Measurements from ENCODE around the gene MEDAG.
A peak's percentile ranks its signal among the peaks of the same experiment; 100 is the strongest.

The MEDAG gene

DNA sequence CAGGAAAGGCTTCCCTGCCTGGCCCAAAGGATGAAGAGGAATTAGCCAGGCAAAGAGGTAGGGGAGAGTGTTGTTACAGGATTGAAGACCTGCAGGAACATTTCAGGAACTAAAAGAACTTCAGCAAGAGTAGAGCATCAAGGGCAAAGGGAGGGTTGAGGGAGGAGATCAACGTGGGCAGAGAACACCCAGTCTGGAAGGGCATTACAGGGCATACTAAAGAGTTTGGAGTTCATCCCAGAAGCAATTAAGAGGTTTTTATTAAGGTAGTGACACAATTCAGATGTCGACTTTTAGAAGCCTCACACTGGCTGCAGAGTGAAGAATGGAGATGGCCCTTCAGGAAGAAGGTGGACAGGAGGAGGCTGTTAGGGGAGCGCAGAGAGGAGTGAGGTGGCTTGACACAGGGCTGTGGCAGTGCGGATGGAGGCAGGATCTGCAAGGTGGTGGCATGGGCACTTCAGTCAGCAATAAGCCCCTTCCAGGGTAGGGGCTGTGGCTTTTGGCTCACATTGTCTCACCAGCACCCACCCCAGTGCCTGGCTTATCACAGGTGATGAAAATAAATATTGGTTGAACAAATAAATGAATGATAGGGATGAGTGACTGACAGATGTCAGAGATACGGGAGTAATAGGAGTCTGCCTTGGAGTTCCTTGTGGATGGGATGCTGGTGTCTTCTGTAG lies 51.3 kb downstream of the MEDAG start:
- no peak for DNase-seq (ENCODE audit: low read depth)

DNA sequence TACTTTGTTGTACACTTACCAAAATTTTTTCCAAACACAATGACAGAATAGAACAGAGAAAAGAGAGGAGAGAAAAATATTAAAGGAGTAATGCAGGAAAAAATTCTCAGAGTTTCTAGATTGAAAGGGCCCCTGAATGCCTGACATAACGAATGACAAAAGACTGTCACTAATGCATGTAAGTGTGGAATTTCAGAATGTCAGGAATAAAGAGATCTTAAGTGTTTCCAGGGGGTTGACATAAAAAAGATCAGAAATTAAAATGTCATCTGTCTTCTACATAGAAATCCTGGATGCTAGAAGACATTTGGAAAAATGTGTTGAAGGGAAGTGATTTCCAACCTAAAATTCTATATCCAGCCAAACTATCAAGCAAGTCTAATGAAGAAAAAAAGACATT lies 53.6 kb downstream of the MEDAG start:
- DNase-seq (ENCODE audit: low read depth), result no peak

DNA sequence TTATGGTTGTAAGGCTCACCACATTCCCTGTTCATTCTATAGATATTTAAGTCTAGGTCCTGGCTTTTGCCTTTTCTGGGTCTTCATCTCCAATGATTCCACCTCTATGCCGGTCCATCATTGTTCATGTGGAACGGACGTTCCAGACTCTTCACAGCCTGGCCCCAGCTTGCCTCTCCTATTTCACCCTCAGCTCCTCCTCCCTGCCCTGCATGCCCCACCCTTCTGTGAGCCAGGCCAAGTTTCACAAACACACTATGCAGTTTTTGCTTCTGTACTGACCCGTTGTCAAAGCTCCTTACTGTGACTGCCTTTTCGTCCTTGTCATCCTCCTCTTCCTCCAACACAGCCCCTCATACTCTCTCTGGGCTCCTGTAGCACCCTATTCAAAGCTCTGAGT lies 57.7 kb downstream of the MEDAG start:
- no peak for DNase-seq (ENCODE audit: low read depth)

DNA sequence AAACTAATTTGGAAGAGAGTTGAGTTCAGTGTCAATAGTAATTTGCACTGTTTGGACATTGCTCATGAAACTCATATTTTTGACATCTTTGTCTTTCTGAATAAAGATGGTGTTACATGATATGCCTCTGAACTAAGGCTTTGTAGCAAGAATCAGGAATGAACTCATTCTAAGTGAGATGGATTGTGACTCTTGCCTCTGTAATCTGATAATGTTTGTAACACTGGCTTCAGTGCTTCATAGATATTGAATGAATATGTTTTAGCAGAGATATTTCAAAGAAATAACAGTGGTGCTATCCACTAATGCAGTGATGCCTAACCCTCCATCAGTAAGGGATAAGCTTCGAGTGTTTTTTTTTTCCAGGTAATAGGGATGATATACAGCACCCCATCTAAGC lies 59.3 kb downstream of the MEDAG start:
- DNase-seq (ENCODE audit: low read depth), result no peak

DNA sequence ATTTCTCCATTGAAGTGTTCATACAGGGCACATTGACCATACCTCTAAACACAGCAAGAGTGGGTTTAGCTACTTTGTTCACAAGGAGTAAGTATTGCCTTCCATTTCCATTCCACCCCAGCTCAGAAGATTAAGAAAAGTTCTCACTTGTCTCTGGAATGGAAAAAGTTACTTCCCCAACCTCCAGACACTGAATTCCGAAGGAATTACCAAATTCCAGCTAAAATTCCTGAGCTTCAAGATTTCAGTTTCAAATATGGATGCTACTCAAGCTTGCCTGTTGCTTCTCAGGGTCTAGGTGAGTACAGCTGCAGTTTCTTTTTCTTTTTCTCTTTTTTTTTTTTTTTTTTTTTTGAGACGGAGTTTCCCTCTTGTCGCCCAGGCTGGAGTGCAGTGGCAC lies 60.0 kb downstream of the MEDAG start:
- no peak for DNase-seq (ENCODE audit: low read depth)

DNA sequence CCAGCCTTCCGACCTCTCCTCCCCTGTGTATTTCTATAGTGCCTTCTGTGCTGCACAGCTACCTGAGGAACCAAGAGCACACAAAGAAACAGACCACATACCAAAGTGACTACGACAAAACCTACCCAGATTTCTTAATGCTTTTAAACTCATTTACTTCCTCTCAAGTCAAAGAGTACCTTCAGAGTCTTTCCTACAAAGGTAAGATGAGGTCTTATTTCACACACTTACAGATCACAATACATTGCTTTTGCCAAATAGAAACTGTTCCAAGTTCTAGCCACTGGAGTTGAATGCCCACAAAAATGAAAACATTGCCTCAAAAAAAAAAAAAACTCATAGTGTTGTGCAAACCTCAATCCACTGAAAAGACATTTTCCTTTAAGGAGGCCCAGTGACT lies 62.8 kb downstream of the MEDAG start:
- peak; percentile 49 for DNase-seq (ENCODE audit: low read depth)

DNA sequence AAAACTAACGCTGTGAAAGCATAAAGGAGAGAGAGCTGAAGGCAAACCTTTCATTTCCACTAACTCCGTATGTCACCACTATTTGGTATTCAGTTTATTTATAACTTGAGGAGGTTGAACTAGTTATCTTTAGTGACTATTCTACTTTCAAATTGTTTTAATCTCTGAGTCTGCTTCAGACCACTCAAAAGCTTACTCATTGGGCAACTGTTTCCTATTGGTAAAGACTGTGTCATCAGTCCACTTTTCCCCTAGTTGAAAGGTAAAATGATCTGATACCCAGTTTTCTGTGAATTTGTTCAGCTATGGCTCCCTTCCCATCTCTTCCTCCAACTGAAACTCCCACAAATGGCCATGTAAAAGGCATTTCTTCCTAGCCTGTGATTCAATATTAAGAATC lies 65.5 kb downstream of the MEDAG start:
- no peak for DNase-seq (ENCODE audit: low read depth)

DNA sequence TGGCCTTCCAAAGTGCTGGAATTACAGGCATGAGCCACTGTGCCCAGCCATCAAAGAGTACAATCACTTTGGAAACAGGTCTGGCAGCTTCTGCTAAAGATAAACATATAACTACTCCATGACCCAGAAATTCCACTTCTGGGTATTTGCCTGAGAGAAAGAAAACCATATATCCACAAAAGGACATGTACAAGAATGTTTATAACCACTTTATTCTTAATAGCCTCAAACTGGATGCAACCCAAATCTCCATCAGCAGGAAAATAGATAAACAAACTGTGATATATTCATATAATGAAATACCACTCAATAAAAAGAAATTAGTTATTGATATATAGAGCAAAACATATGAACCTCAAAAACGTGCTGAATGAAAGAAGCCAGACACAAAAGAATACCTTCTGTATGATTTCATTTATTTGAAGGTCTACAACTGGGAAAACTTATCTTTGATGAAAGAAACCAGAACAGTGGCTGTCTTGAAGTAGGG lies 66.9 kb downstream of the MEDAG start:
- DNase-seq (ENCODE audit: low read depth), result peak; percentile 37

DNA sequence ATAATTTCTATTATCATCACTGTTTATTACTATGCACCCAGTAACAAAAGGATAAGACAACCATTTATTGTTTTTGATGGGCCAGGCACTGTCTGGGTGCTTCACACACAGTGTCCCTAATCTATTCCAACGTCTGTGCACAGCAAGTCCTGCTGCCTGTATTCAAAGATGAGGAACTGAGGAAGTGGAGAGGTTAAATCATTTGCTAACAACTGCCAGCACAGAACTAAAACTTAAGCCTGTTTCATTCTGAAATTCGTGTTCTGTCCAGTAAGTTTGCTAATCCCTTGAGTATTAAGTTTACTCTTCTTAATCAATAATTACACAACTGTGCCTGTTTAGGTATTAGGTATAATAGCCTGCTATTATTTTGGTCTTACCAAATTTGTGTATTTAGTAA lies 68.3 kb downstream of the MEDAG start:
- no peak for DNase-seq (ENCODE audit: low read depth)

All from GM04503 (cell line).